ENCODE results near the gene CATSPERD.

Gene CATSPERD

GRCh38 chr19:5793188-5793587 lies 72.8 kb downstream of the CATSPERD start:
- no peak for DNase-seq (ENCODE audit: insufficient read length, low spot score)
- FAIRE-seq: no peak
- no peak for TF ChIP-seq CTCF (IDR thresholded peaks at IDR 0.05; ENCODE audit: insufficient read depth, missing control alignments)

- TF ChIP-seq CTCF (IDR thresholded peaks at IDR 0.05; ENCODE audit: insufficient read depth, missing control alignments): no peak
- no peak for DNase-seq (ENCODE audit: insufficient read length, low spot score)
- FAIRE-seq: no peak
Measured at GRCh38 chr19:5795382-5795919, 75.0 kb downstream of the CATSPERD start.

- no peak for FAIRE-seq
- no peak for DNase-seq (ENCODE audit: insufficient read length, low spot score)
- no peak for TF ChIP-seq CTCF (IDR thresholded peaks at IDR 0.05; ENCODE audit: insufficient read depth, missing control alignments)
Measured at GRCh38 chr19:5798244-5798643, 77.8 kb downstream of the CATSPERD start.

- no peak for FAIRE-seq
- no peak for TF ChIP-seq CTCF (IDR thresholded peaks at IDR 0.05; ENCODE audit: insufficient read depth, missing control alignments)
- peak; percentile 67 for DNase-seq (ENCODE audit: insufficient read length, low spot score)
Measured at GRCh38 chr19:5799247-5800241, 79.1 kb downstream of the CATSPERD start.

GRCh38 chr19:5800361-5801270 lies 80.2 kb downstream of the CATSPERD start:
- TF ChIP-seq CTCF (IDR thresholded peaks at IDR 0.05; ENCODE audit: insufficient read depth, missing control alignments): no peak
- DNase-seq (ENCODE audit: insufficient read length, low spot score) (no peak), FAIRE-seq (no peak)

GRCh38 chr19:5801796-5802619 lies 81.6 kb downstream of the CATSPERD start:
- TF ChIP-seq CTCF (IDR thresholded peaks at IDR 0.05; ENCODE audit: insufficient read depth, missing control alignments): no peak
- peak; percentile 58 for DNase-seq (ENCODE audit: insufficient read length, low spot score)
- no peak for FAIRE-seq
